HG03108 (cell line): ENCODE results near the gene MAD1L1.
A peak's percentile ranks its signal among the peaks of the same experiment; 100 is the strongest.
"Not testable (repeated sequence)": the region's sequence is repeated elsewhere in the genome, so short reads cannot be mapped to it uniquely, and the experiment has no call there.

Experiments
- ATAC-seq: cut with Tn5 transposase; IDR thresholded peaks from one replicate; pipeline ENCODE4 v1.9.1; 2021; ENCODE audit warnings: moderate library complexity; ENCODE audit not compliant: unreplicated experiment

Gene MAD1L1

GRCh38 chr7:2232766-2233520 lies at the start of gene MAD1L1:
Gene MAD1L1 (minus strand): TSS chr7:2232945. CDS start chr7:2230133, 2,812 bp downstream.
- ATAC-seq: peak; percentile 63

DNA sequence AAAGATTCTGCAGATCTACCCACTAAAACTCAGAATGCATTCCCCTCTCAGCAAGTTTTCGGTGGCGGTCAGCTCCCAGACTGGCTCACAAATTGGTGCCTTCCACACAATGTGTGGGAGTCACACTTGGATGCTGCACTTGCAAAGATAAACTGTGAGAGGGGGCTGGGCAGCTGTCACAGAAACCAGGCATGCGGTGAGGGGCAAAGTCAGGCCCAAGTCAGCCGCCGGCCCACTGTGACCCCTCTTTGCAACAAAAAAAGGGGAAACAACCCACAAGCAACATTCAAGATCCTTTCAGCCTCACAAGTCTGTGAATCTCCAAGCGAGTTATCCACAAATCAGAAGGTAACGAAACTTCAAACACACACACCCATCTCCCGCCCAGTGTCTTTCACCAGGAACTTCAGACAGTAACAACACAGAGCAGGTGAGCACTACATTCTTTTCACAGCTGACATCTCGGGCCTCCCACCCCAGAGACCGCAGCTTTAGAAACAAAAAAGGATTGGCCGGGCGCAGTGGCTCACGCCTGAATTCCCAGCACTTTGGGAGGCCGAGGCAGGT lies 49.5 kb upstream of the MAD1L1 start:
- ATAC-seq: no peak

- ATAC-seq: no peak
These were observed 48.8 kb upstream of the MAD1L1 start for GRCh38 chr7:2281541-2281940.

DNA sequence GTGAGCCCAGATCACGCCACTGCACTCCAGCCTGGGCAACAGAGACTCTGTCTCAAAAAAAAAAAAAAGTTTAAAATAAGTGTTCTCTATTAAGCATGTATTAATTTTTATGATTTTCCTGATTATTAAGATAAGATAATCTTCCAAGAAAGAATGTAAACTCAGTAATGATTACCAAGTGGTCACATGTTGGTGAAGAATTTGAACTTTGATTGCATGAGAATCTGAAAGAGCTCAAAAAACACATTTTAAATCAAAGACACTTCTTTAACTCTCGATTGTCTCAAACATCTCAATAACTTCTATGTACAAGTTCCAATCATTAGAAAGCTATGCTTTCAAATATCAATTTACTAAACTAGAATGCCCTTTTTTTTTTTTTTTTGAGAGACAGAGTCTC lies 47.7 kb upstream of the MAD1L1 start:
- ATAC-seq: no peak

- no peak for ATAC-seq
These were observed 47.2 kb upstream of the MAD1L1 start for GRCh38 chr7:2279896-2280295.

DNA sequence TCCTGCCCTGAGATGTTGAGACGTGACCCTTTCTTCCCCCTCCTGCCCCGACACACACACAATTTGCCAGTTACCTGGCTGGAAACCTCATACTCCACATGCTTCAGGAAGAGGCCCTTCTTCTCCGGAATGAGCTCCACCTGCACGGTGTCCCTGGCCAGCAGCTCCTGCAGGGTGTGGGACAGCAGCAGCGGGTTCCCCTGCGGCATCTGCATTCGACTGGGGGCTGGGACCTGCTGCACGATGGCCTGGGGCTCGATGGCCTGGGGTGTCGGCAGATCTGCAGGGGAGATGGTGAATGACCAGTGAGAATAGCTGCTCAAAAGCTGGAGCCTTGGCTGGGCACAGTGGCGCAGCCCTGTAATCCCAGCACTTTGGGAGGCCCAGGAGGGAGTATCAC lies 45.3 kb upstream of the MAD1L1 start:
- no peak for ATAC-seq

GRCh38 chr7:2276107-2276506 lies 43.4 kb upstream of the MAD1L1 start:
- ATAC-seq: no peak

GRCh38 chr7:2275101-2275500 lies 42.4 kb upstream of the MAD1L1 start:
- ATAC-seq: no peak

DNA sequence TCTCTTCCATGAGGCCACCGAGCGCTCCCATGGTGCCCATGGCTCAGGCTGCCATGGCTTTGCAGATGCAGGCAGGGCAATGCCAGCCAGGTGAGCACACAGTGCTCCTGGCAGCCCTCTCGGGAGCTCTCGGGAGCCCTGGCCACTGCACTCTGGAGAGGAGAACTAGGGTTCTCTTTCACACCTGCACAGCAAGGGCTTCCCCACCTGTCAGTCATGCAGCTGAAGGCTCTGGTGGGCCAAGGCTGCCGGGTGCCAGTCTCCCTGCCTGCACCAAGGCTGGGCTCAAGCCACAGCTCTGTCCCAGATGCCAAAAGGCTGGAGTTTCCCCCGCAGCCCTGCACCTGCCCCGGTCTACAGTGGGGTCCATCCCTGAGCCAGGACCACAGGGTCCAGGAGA lies 41.9 kb upstream of the MAD1L1 start:
- ATAC-seq: no peak

DNA sequence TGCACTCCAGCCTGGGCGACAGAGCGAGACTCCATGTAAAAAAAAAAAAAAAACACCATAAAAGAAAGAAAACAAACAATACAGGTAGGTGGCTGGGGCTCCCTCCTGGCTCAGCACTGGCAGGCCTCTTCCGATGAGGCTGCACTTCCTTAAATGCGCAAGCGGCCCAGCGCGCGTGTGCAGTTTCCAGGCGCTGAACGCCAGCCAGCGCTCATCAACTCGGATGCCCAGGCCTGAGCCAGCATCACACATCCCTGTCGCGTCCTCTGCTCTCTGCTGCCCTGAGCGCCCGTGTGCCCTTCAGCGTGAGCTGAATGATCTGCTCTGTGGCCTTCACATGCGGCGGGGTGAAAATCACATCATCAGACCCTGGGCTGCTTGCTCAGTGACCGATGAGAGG lies 41.1 kb upstream of the MAD1L1 start:
- no peak for ATAC-seq

DNA sequence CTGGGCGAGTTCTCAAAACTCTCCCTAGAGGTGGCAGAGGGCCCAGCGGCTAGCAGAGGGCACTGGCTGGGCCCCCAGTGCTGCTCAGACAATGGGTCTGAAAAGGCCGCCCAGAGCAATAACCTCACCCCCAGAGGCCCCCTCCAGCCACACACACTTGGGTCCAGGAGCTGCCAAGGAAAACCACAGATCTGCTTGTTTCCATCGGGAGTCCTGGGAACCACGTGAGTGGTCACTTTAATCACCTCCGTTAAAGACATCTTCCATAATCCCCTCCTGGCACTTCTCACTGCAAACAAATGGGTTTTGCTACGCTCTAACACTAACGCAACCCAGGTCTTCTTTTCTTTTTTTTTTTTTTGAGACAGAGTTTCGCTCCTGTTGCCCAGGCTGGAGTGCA lies 39.3 kb upstream of the MAD1L1 start:
- no peak for ATAC-seq

DNA sequence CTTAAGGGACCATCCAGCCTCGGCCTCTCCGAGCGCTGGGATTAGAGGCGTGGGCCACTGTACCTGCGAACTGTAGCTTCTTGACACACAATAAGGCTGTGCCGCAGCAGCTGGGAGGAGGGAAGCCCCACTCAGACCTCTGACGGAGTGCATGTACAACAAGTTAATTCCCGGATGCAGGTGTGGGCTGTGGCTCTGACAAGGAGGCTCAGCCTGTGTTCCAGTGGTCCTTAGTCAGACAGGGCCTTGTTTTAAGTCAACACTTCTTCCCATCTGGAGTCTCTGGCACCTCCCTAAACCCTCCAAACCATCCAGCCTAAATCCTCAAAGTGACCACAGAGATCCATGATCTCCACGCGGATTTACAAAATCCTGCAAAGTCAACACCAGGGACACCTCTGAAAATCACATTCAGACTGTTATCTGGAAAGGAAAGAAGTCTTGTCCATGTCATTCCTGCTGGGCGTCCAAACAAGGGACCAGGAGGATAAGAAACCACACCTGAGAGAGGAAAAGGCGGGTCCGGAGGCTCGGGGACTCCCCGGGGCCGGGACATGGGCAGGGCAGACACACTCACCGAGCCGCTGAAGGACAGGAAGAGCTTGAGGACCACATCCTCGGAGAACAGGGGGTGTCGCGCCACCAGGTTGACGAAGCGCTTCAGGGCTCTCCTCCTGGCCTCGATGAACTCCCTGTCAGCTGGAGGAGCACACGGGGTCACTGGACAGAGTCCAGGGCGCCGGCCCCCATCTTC lies 38.7 kb upstream of the MAD1L1 start:
- ATAC-seq: no peak

- no peak for ATAC-seq
These were observed 37.8 kb upstream of the MAD1L1 start for GRCh38 chr7:2270495-2270894.

DNA sequence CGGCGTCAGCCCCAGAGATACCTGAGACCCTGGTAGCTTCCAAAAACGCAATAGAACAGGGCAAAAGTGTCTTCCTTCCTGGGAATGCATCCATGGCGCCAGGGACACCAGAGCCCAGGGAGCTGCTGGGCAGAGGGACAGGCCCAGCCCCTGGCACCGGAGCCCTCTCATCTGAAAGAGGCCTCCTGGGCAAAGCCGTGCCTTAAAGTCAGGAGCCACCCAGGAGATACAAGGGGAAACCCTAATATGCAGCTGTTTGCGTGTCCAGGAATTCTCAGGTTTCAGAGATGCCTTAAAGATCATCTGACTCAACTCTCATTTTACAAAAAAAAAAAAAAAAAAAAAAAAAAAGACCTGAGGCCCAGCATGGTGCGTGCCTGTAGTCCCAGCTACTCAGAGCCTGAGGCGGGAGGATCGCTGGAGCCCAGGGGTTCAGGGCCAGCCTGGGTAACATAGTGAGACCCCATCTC lies 37.3 kb upstream of the MAD1L1 start:
- no peak for ATAC-seq

GRCh38 chr7:2269089-2269990 lies 36.6 kb upstream of the MAD1L1 start:
- ATAC-seq: not testable (repeated sequence)

GRCh38 chr7:2266911-2267310 lies 34.2 kb upstream of the MAD1L1 start:
- no peak for ATAC-seq

- no peak for ATAC-seq
These were observed 31.4 kb upstream of the MAD1L1 start for GRCh38 chr7:2264158-2264557.

- ATAC-seq: no peak
These were observed 30.4 kb upstream of the MAD1L1 start for GRCh38 chr7:2263176-2263575.

GRCh38 chr7:2261611-2262010 lies 28.9 kb upstream of the MAD1L1 start:
- ATAC-seq: no peak

- no peak for ATAC-seq
These were observed 28.1 kb upstream of the MAD1L1 start for GRCh38 chr7:2260820-2261219.

- no peak for ATAC-seq
These were observed 26.7 kb upstream of the MAD1L1 start for GRCh38 chr7:2259480-2259879.
